Raji (cell line): Measurements from ENCODE around the gene UCHL3.

ENCODE experiments used
- POLR2A ChIP-seq: IDR thresholded peaks from 2 replicates; pipeline ENCODE4 v1.6.1; 2011; ENCODE audit warnings: low read depth, low read length, control low read depth; ENCODE audit not compliant: insufficient read depth

The UCHL3 gene

GRCh38 chr13:75549262-75550158, at the start of gene UCHL3:
UCHL3 (plus strand) TSS chr13:75549791; CDS start chr13:75549821, 30 bp downstream.
- TF ChIP-seq POLR2A = peak; percentile 70

GRCh38 chr13:75505327-75505726, 44.3 kb upstream of the UCHL3 start:
- TF ChIP-seq POLR2A = no peak

GRCh38 chr13:75506018-75506417, 43.6 kb upstream of the UCHL3 start:
- TF ChIP-seq POLR2A = no peak

- TF ChIP-seq POLR2A = no peak
Measured at GRCh38 chr13:75507027-75508001, 42.3 kb upstream of the UCHL3 start.

- TF ChIP-seq POLR2A = no peak
Measured at GRCh38 chr13:75508002-75508548, 41.5 kb upstream of the UCHL3 start.

GRCh38 chr13:75511051-75511625, 38.5 kb upstream of the UCHL3 start:
- no peak for TF ChIP-seq POLR2A

- no peak for TF ChIP-seq POLR2A
Measured at GRCh38 chr13:75512253-75512652, 37.3 kb upstream of the UCHL3 start.

- TF ChIP-seq POLR2A = no peak
Measured at GRCh38 chr13:75513271-75513670, 36.3 kb upstream of the UCHL3 start.

GRCh38 chr13:75514080-75514995, 35.3 kb upstream of the UCHL3 start:
- TF ChIP-seq POLR2A = no peak

- no peak for TF ChIP-seq POLR2A
Measured at GRCh38 chr13:75518439-75519088, 31.0 kb upstream of the UCHL3 start.

GRCh38 chr13:75521956-75522355, 27.6 kb upstream of the UCHL3 start:
- TF ChIP-seq POLR2A = no peak

- TF ChIP-seq POLR2A = no peak
Measured at GRCh38 chr13:75530549-75530961, 19.0 kb upstream of the UCHL3 start.

- TF ChIP-seq POLR2A = no peak
Measured at GRCh38 chr13:75533861-75534260, 15.7 kb upstream of the UCHL3 start.
